SU-DHL-6 (cell line): Measurements from ENCODE around the gene RAB3IP.

Experiments
- CTCF ChIP-seq: fragments of 200-600 bp; sonication (generic); IDR thresholded peaks from one replicate; pipeline ENCODE4 v1.5.1; 2017; ENCODE audit warnings: antibody characterized with exemption, mild to moderate bottlenecking, low read length, moderate library complexity; ENCODE audit not compliant: insufficient read depth, poor library complexity, severe bottlenecking
- EZH2phosphoT487 ChIP-seq: fragments of 200-600 bp; sonication (generic), shearing (Covaris generic); conservative IDR thresholded peaks from 2 replicates; pipeline ENCODE4 v1.6.1; 2018; ENCODE audit warnings: mild to moderate bottlenecking, antibody characterized with exemption, low read length, moderate library complexity, mixed read lengths

GRCh38 chr12:69837191-69837590 lies 98.5 kb downstream of the RAB3IP start:
- TF ChIP-seq CTCF (no peak), EZH2phosphoT487 (no peak)
